Activated T-cell treated with anti-CD3 and anti-CD28 coated beads, Interleukin-2, amount 50 U/mL, for 72 hours (primary cell): Measurements from ENCODE around the gene LUC7L. TPM values are rescaled to one million over a fixed set of nuclear protein-coding genes. Genes with fewer than 3 reads are reported as not detected.
"Not testable (repeated sequence)": the region's sequence is repeated elsewhere in the genome, so short reads cannot be mapped to it uniquely, and the experiment has no call there.

Source experiments
- ATAC-seq, 2 donors: fragments of 150-1000 bp; cut with Tn5 transposase; replicated peaks in 1 of 2; 2 replicates each; pipeline ENCODE4 v1.10.0; 2021; ENCODE audit warnings: moderate library complexity in 2 of 2, mild to moderate bottlenecking in 1 of 2
- DNase-seq, 2 donors: peaks; one replicate each; pipeline ENCODE4 v3.0.0; 2021 to 2022; ENCODE audit warnings: mixed read lengths in 1 of 2
- H3K27ac Mint-ChIP-seq: one replicate; pipeline ENCODE4 v1.8.0; 2022; ENCODE audit warnings: mild to moderate bottlenecking, moderate library complexity, mixed read lengths
- H3K27me3 Mint-ChIP-seq: one replicate; pipeline ENCODE4 v1.8.0; 2022; ENCODE audit warnings: low read depth, mixed read lengths
- H3K36me3 Mint-ChIP-seq, 2 donors: one replicate each; pipeline ENCODE4 v1.8.0; 2022; ENCODE audit warnings: mixed read lengths in 2 of 2, mild to moderate bottlenecking in 1 of 2; ENCODE audit not compliant: insufficient read depth in 2 of 2
- H3K4me1 Mint-ChIP-seq: one replicate; pipeline ENCODE4 v1.8.0; 2022; ENCODE audit warnings: low read depth, mixed read lengths
- H3K4me3 Mint-ChIP-seq, 2 donors: one replicate each; pipeline ENCODE4 v1.8.0; 2022; ENCODE audit warnings: mild to moderate bottlenecking in 2 of 2, mixed read lengths in 2 of 2, moderate library complexity in 2 of 2
- H3K9me3 Mint-ChIP-seq, 2 donors: one replicate each; pipeline ENCODE4 v1.8.0; 2022; ENCODE audit warnings: mixed read lengths in 2 of 2
- total RNA-seq, 2 donors: library from RNA; stranded (reverse); gene quantifications; one replicate each; pipeline ENCODE4 v1.2.3, GENCODE V29; 2022

Gene LUC7L
- total RNA-seq, 2 donors from 2014 or later: 56.4 to 69.7 TPM

DNA sequence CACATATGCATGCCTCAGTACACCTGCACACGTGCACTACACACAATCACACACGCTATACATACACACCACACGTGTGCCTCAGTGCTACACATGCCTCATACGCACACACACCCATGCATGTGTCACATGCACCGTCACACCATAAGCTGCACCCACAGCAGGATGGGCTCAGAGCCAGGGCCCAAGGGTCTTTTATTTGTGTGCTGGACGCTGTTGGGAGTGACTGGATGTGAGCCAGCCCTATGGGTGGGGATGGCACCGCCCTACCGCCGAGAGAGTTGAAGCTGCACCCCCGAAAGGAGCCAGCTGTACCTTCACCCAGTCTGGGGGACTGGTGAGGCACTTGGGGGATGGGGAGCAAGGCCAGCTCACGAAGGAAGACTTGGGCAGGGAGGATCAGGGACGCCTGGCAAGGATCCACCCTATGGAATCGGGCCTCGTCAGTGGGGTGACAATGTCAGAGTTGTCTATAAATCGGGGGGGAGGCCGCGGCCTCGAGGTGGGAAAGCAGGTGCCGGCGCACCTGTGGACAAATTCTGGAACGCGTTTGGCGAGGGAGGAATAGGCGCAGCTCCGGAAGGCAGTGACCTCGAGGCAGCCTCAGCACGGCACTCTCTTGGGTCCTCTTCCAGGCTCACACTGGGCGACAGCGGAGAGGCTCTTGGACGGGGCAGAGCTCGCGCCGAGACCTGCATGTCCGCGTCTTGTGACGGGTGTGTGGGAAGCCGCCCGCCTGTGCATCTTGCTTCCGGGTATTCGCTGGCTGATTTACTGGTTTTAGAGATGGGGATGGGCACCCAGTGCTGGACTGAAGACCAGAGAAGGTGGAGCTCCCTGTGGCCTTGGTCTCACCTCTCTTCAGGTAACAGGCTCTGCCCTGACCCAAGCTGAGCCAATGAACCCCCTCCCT lies 39.1 kb upstream of the LUC7L start:
- Mint-ChIP-seq H3K36me3 (no peaks in the 10 kb centered on the region), H3K4me3 (no peak overlapping the region), H3K9me3 (peaks cover 0 to 4% of the 10 kb centered on the region in 2 donors), H3K27me3 (no peaks in the 10 kb centered on the region), H3K4me1 (no peaks in the 10 kb centered on the region), H3K27ac (no peak overlapping the region)
- ATAC-seq (no peak), DNase-seq (no peak)

DNA sequence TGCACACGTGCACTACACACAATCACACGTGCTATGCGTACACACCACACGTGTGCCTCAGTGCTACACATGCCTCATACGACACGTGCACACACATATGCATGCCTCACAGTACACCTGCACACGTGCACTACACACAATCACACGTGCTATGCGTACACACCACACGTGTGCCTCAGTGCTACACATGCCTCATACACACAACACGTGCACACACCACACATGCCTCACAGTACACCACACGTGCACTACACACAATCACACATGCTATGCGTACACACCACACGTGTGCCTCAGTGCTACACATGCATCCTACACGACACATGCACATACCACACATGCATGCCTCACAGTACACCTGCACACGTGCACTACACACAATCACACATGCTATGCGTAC lies 38.3 kb upstream of the LUC7L start:
- not testable (repeated sequence) for H3K36me3 Mint-ChIP-seq, H3K4me3 Mint-ChIP-seq, H3K27me3 Mint-ChIP-seq, H3K27ac Mint-ChIP-seq, H3K9me3 Mint-ChIP-seq, H3K4me1 Mint-ChIP-seq, DNase-seq, ATAC-seq

DNA sequence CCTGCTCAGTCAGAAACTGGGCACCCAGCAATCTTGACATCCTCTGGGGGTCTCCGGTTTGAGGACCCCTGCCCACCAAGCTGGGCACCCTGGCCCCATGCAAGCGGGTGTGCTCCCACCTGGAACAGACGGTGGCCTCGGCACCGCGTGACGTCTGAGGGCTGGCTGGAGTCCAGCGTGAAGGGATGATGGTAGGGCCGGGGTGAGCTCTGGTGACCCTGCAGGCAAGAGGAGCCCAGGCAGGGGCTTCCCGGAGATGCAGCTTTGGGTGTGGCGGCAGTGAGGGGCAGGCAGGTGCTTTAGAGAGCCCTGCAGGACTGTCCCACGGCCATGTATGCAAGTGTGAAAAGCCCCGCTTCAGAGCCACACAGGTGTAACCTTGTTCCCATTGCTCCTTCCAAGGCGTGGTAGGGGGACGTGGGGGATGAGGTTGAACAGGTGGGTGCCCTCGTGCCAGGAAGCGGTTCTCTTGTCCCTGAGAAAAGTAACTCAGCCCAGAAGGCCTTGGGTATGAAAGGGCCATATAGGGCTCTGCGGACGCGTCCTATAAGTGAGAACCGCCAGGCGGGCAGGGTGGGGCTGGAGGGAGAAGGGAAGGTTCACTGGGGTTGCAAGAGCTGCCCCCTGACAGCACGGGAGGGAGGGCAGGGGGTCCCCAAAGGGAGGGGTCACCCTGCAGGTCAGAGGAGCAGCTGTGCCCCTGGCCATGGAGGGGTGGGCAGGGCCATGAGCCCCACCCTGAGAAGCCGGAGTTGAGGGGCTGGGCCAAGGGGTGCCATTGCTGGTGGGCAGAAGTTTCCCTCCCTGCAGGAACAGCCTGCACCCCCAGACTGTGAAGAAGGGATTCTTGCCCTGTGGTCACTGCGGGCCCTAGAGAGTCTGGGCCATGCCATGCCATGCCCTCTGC lies 37.3 kb upstream of the LUC7L start:
- Mint-ChIP-seq H3K9me3 (peaks cover 0 to 4% of the 10 kb centered on the region in 2 donors), H3K27me3 (no peaks in the 10 kb centered on the region), H3K27ac (no peak overlapping the region), H3K4me1 (no peaks in the 10 kb centered on the region), H3K36me3 (no peaks in the 10 kb centered on the region), H3K4me3 (no peak overlapping the region)
- no peak for DNase-seq
- no peak for ATAC-seq

DNA sequence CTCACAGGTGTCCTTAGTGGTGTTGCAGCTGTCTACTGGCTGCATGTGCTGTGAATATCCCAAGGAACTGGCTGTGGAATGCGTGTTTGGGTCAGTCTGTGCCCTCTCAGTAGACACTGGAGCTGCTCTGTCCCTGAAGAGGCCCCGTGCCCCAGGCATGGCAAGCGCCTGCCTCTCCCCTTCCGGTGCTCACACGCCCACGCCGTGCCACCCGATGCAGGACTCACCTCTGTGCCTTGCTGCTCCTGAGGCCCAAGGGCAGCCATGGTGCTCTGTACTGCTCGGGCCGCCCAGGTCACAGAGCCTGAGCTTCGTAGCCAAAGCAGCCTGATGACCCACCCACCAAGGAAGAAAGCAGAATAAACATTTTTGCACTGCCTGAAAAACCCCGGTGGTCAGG lies 36.5 kb upstream of the LUC7L start:
- peaks cover 0 to 4% of the 10 kb centered on the region in 2 donors for H3K9me3 Mint-ChIP-seq
- H3K27ac Mint-ChIP-seq: no peak overlapping the region

GRCh38 chr16:265002-265529 lies 35.8 kb upstream of the LUC7L start:
- DNase-seq: no peak
- H3K27ac Mint-ChIP-seq: no peak overlapping the region
- ATAC-seq: no peak

More for the DNA sequence above, 36.5 kb upstream of the LUC7L start:
- Mint-ChIP-seq H3K4me1 (no peaks in the 10 kb centered on the region), H3K4me3 (no peak overlapping the region), H3K27me3 (no peaks in the 10 kb centered on the region), H3K36me3 (no peaks in the 10 kb centered on the region)
- DNase-seq (no peak), ATAC-seq (peak in 1 of 2 donors; percentile 47)

GRCh38 chr16:264440-264951 lies 35.2 kb upstream of the LUC7L start:
- Mint-ChIP-seq H3K36me3 (no peaks in the 10 kb centered on the region), H3K9me3 (peaks cover 0 to 4% of the 10 kb centered on the region in 2 donors), H3K4me1 (no peaks in the 10 kb centered on the region), H3K27ac (no peak overlapping the region), H3K27me3 (no peaks in the 10 kb centered on the region), H3K4me3 (no peak overlapping the region)
- DNase-seq (no peak), ATAC-seq (no peak)

More at GRCh38 chr16:265002-265529, 35.8 kb upstream of the LUC7L start:
- Mint-ChIP-seq H3K4me3 (no peak overlapping the region), H3K9me3 (peaks cover 0 to 4% of the 10 kb centered on the region in 2 donors), H3K36me3 (no peaks in the 10 kb centered on the region), H3K27me3 (no peaks in the 10 kb centered on the region), H3K4me1 (no peaks in the 10 kb centered on the region)

DNA sequence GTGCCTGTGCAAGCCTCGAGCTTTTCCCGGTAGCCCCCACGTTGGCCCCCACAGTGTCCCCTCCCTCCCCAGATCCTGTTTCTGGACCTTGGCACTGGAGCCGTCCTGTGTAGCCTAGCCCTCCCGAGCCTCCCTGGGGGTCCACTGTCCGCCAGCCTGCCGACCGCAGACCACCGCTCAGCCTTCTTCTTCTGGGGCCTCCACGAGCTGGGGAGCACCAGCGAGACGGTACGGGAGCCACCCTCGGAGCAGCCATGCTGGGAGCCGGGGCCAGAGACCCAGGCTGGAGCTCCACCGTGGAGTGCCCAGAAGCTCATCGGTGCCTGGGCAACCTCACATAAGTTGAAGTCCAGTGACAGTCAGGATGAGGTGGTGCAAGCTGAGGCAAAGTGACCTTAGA lies 34.7 kb upstream of the LUC7L start:
- Mint-ChIP-seq H3K27me3 (no peaks in the 10 kb centered on the region), H3K9me3 (peaks cover 0 to 4% of the 10 kb centered on the region in 2 donors), H3K4me1 (no peaks in the 10 kb centered on the region), H3K4me3 (no peak overlapping the region), H3K36me3 (no peaks in the 10 kb centered on the region), H3K27ac (no peak overlapping the region)
- ATAC-seq (no peak), DNase-seq (no peak)

GRCh38 chr16:263182-263774 lies 34.0 kb upstream of the LUC7L start:
- Mint-ChIP-seq H3K9me3 (peaks cover 0 to 4% of the 10 kb centered on the region in 2 donors), H3K36me3 (no peaks in the 10 kb centered on the region), H3K4me1 (no peaks in the 10 kb centered on the region), H3K27ac (no peak overlapping the region), H3K27me3 (no peaks in the 10 kb centered on the region), H3K4me3 (no peak overlapping the region)
- DNase-seq (no peak), ATAC-seq (no peak)

GRCh38 chr16:262121-262745 lies 33.0 kb upstream of the LUC7L start:
- Mint-ChIP-seq H3K27me3 (no peaks in the 10 kb centered on the region), H3K27ac (no peak overlapping the region)

GRCh38 chr16:261031-261691 lies 31.9 kb upstream of the LUC7L start:
- DNase-seq (no peak), ATAC-seq (no peak)
- H3K27ac Mint-ChIP-seq: no peak overlapping the region
- no peaks in the 10 kb centered on the region for H3K27me3 Mint-ChIP-seq
- no peak overlapping the region for H3K4me3 Mint-ChIP-seq
- no peaks in the 10 kb centered on the region for H3K36me3 Mint-ChIP-seq
- no peaks in the 10 kb centered on the region for H3K9me3 Mint-ChIP-seq
- H3K4me1 Mint-ChIP-seq: no peaks in the 10 kb centered on the region

More at GRCh38 chr16:262121-262745, 33.0 kb upstream of the LUC7L start:
- Mint-ChIP-seq H3K4me1 (no peaks in the 10 kb centered on the region), H3K36me3 (no peaks in the 10 kb centered on the region), H3K4me3 (no peak overlapping the region), H3K9me3 (no peaks in the 10 kb centered on the region)
- no peak for DNase-seq
- no peak for ATAC-seq

DNA sequence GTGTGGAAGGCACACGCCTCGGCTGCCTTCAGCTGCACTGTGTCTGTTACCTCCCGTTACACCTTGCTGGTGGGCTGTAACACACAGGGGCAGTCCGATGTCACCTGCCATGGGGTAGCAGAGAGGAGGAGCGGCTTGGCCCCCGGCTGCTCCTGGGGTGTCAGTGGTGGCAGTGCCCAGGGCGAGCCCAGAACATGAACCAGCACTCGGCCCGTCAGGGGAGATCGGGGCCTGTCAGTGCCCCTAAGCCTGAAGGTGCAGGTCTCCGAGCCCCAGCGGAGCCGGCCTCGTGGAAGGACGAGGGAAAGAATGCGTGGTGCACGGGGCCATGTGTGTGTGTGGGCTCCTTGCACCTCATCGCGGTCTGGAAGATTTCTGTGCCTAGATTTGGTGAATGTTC lies 31.1 kb upstream of the LUC7L start:
- H3K4me1 Mint-ChIP-seq: no peaks in the 10 kb centered on the region
- H3K27ac Mint-ChIP-seq: no peak overlapping the region
- H3K27me3 Mint-ChIP-seq: no peaks in the 10 kb centered on the region
- H3K36me3 Mint-ChIP-seq: peaks cover 0 to 3% of the 10 kb centered on the region in 2 donors
- no peak for DNase-seq
- no peaks in the 10 kb centered on the region for H3K9me3 Mint-ChIP-seq
- no peak overlapping the region for H3K4me3 Mint-ChIP-seq
- ATAC-seq: no peak

GRCh38 chr16:259814-260253 lies 30.6 kb upstream of the LUC7L start:
- ATAC-seq (no peak), DNase-seq (no peak)
- Mint-ChIP-seq H3K4me3 (no peak overlapping the region), H3K9me3 (no peaks in the 10 kb centered on the region), H3K27ac (no peak overlapping the region), H3K27me3 (no peaks in the 10 kb centered on the region), H3K36me3 (peaks cover 0 to 3% of the 10 kb centered on the region in 2 donors), H3K4me1 (no peaks in the 10 kb centered on the region)
